ENCODE results near the gene ANKRD13A.
"Not testable (repeated sequence)": the region's sequence is repeated elsewhere in the genome, so short reads cannot be mapped to it uniquely, and the experiment has no call there.

Gene ANKRD13A

DNA sequence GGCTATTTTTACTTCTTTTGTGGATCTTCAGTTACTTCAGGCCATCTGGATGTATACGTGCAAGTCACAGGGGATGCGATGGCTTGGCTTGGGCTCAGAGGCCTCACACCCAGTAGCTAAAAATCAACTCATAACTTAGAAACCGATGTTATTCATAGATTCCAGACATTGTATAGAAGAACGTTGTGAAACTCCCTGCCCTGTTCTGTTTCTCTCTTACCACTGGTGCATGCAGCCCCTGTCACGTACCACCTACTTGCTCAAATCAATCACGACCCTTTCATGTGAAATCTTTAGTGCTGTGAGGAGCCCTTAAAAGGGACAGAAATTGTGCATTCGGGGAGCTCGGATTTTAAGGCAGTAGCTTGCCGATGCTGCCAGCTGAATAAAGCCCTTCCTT lies 50.4 kb downstream of the ANKRD13A start:
- not testable (repeated sequence) for DNase-seq

DNA sequence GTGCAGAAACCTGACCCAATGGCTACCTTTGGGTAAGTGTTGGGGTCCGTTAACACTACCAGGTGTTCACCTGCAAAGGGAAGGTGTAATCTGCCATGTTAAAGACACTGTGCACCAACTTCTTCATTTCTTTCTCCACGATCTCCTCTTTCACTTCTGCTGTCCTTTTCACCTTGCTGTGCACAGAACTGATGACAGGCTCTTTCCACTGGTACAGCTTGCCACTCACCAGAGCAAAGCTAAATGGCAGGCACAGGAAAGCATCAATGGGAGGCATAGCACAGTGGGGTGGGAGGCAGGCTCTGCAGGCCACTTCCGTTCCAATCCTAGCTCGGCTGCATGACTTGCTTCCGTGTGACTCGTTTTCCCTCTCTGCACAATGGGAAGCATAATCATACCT lies 51.7 kb downstream of the ANKRD13A start:
- no peak for DNase-seq

GRCh38 chr12:110055375-110056352 lies 56.4 kb downstream of the ANKRD13A start:
- DNase-seq: peak; percentile 22 to 50

GRCh38 chr12:110056643-110057042 lies 57.4 kb downstream of the ANKRD13A start:
- DNase-seq: not testable (repeated sequence)

- no peak for DNase-seq
These were observed 59.8 kb downstream of the ANKRD13A start for GRCh38 chr12:110058875-110059615.

GRCh38 chr12:110059651-110060000 lies 60.4 kb downstream of the ANKRD13A start:
- DNase-seq: no peak

GRCh38 chr12:110062241-110062640 lies 63.0 kb downstream of the ANKRD13A start:
- DNase-seq: no peak

GRCh38 chr12:110065540-110065939 lies 66.3 kb downstream of the ANKRD13A start:
- no peak for DNase-seq

- DNase-seq: no peak
These were observed 68.3 kb downstream of the ANKRD13A start for GRCh38 chr12:110067531-110067930.

GRCh38 chr12:110068115-110068514 lies 68.9 kb downstream of the ANKRD13A start:
- not testable (repeated sequence) for DNase-seq

DNA sequence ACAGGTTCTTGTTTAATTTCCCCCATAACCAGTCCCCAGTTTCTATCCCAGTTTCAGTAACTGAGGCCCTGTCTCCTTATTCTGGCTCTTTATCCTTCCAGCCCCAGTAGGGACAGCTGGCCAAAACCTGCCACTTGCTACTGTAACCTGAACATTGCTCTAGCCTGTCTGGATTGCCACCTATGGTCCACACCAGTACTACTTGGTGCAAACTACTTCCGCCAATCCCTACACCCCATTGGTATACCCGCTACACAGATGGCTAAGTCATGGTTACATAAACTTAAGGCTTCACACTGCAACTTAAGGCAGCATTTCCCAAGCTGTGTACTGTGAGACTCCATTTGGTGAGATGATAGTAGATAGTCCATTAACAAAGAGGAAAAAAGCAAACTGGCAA lies 69.4 kb downstream of the ANKRD13A start:
- DNase-seq: no peak

- DNase-seq: no peak
These were observed 72.3 kb downstream of the ANKRD13A start for GRCh38 chr12:110071504-110071903.

DNA sequence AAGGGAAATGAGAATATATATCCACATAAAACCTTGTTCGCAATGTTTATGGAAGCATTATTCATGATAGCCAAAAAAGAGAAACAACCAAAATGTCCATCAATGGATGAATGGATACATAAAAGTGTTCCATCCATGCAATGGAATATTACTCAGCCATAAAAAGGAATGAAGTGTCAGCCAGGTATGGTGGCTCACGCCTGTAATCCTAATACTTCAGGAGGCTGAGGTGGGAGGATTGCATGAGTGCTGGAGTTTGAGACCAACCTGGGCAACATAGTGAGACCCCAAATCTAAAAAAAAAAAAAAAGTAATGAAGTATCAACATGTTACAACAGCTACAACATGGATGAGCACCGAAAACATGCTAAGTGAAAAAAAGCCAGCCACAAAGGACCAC lies 72.7 kb downstream of the ANKRD13A start:
- no peak for DNase-seq

- not testable (repeated sequence) for DNase-seq
These were observed 73.4 kb downstream of the ANKRD13A start for GRCh38 chr12:110072636-110073035.

- no peak for DNase-seq
These were observed 74.0 kb downstream of the ANKRD13A start for GRCh38 chr12:110073049-110073831.

GRCh38 chr12:110074089-110074488 lies 74.9 kb downstream of the ANKRD13A start:
- no peak for DNase-seq

DNA sequence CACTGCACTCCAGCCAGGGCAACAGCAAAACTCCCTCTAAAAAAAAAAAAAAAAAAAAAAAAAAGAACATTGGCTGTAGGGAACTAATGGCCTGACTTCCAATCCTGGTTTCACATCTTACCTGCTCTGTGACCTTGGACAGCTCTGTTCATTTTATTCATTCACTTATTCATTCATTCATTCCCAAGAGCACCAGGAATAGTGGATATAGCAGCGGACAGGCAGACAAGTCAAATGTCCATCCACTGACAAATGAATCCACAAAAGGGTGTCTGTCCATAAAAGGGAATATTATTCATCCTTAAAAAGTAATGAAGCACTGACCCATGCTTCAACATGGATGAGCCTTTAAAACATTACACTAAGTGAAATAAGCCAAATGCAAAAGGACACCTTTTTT lies 76.7 kb downstream of the ANKRD13A start:
- DNase-seq: no peak

GRCh38 chr12:110077800-110078199 lies 78.6 kb downstream of the ANKRD13A start:
- no peak for DNase-seq

- no peak for DNase-seq
These were observed 80.5 kb downstream of the ANKRD13A start for GRCh38 chr12:110079477-110080400.

DNA sequence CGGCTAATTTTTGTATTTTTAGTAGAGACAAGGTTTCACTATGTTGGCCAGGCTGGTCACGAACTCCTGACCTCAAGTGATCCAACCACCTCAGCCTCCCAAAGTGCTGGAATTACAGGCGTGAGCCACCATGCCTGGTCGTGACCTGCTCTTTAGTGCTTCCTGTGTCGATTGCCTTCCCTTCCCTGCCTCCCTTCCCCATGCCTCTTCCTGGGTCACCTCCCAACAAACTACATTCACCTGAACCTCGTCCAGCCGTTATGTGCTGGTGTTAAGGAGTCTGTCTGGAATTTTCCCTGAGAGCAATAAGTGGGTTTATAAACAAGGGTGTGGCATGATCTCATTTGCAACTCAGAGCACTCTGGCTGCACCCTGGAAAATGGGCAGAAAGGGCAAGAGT lies 81.2 kb downstream of the ANKRD13A start:
- no peak for DNase-seq

- DNase-seq: no peak
These were observed 85.2 kb downstream of the ANKRD13A start for GRCh38 chr12:110084314-110085015.

Measured in SW 1271 (cell line).